HG02981 (cell line): ENCODE results near the gene CTRB2.
"Not testable (repeated sequence)": the region's sequence is repeated elsewhere in the genome, so short reads cannot be mapped to it uniquely, and the experiment has no call there.

Experiments used
- ATAC-seq: cut with Tn5 transposase; IDR thresholded peaks from one replicate; pipeline ENCODE4 v1.9.1; 2021; ENCODE audit warnings: mild to moderate bottlenecking, moderate library complexity; ENCODE audit not compliant: unreplicated experiment

CTRB2 gene

GRCh38 chr16:75242436-75243078 is 35.6 kb upstream of the CTRB2 start:
- ATAC-seq, result not testable (repeated sequence)

GRCh38 chr16:75241955-75242354 is 35.0 kb upstream of the CTRB2 start:
- ATAC-seq, result no peak

- ATAC-seq, result no peak
These were observed 34.5 kb upstream of the CTRB2 start for GRCh38 chr16:75241412-75241811.

GRCh38 chr16:75240633-75241032 is 33.7 kb upstream of the CTRB2 start:
- not testable (repeated sequence) for ATAC-seq

GRCh38 chr16:75239542-75240122 is 32.7 kb upstream of the CTRB2 start:
- ATAC-seq, result no peak

GRCh38 chr16:75238853-75239541 is 32.0 kb upstream of the CTRB2 start:
- no peak for ATAC-seq

- ATAC-seq, result no peak
These were observed 31.3 kb upstream of the CTRB2 start for GRCh38 chr16:75238132-75238852.

GRCh38 chr16:75237398-75238131 is 30.6 kb upstream of the CTRB2 start:
- ATAC-seq, result no peak

- no peak for ATAC-seq
These were observed 29.9 kb upstream of the CTRB2 start for GRCh38 chr16:75236736-75237397.

GRCh38 chr16:75236232-75236631 is 29.3 kb upstream of the CTRB2 start:
- ATAC-seq, result no peak

- ATAC-seq, result no peak
These were observed 28.8 kb upstream of the CTRB2 start for GRCh38 chr16:75235721-75236193.

GRCh38 chr16:75234856-75235696 is 28.1 kb upstream of the CTRB2 start:
- ATAC-seq, result no peak

GRCh38 chr16:75233611-75233938 is 26.6 kb upstream of the CTRB2 start:
- no peak for ATAC-seq

GRCh38 chr16:75231570-75231969 is 24.6 kb upstream of the CTRB2 start:
- ATAC-seq, result no peak

GRCh38 chr16:75230471-75231110 is 23.6 kb upstream of the CTRB2 start:
- ATAC-seq, result no peak

GRCh38 chr16:75229172-75230031 is 22.4 kb upstream of the CTRB2 start:
- no peak for ATAC-seq

GRCh38 chr16:75228143-75228976 is 21.4 kb upstream of the CTRB2 start:
- ATAC-seq, result no peak
